ENCODE data around the gene IFITM5.

Gene IFITM5

DNA sequence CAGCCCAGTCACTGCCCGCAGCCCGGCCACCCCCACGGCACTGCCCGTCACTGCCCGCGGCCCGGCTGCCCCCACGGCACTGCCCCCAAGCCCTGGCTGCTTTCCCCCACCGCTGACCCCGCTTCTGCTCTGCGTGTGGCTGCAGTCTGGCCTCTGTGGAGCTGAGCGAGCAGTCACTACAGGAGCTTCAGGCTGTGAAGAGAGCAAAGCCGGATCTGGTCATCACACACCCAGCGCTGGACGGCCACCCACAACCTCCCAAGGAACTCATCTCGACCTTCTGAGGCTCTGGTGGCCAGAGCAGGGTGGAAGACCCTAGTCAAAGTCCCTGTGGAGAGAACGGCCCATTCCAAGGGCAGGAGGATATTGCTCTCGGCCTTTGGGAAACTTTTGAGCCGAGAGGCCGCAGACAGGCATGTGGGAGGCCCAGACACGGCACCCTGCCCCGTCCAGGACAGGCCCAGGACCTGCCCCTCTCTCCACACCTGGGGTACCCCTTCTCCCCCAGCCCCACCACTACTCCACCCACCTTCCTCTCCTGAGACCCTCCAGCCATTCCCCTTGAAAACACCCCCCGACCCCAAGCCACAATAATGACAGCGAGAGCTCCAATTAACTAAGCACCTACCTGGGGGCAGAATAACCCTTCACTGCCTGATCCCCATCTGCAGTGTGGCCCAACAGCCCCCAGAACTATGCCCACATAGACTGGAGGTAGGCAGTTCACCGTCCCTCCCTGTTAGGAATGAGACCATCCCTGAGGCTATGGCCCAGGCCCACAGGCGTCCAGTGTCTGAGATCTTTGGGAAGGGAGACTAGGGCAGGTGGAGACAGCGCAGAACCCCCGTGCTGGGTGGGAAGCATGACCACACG, 14.1 kb downstream of the IFITM5 start:
- TF ChIP-seq, protein P1, sequence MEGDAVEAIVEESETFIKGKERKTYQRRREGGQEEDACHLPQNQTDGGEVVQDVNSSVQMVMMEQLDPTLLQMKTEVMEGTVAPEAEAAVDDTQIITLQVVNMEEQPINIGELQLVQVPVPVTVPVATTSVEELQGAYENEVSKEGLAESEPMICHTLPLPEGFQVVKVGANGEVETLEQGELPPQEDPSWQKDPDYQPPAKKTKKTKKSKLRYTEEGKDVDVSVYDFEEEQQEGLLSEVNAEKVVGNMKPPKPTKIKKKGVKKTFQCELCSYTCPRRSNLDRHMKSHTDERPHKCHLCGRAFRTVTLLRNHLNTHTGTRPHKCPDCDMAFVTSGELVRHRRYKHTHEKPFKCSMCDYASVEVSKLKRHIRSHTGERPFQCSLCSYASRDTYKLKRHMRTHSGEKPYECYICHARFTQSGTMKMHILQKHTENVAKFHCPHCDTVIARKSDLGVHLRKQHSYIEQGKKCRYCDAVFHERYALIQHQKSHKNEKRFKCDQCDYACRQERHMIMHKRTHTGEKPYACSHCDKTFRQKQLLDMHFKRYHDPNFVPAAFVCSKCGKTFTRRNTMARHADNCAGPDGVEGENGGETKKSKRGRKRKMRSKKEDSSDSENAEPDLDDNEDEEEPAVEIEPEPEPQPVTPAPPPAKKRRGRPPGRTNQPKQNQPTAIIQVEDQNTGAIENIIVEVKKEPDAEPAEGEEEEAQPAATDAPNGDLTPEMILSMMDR (IDR thresholded peaks at IDR 0.05; ENCODE audit: extremely low read depth, insufficient read depth, missing control alignments), result no peak
- in situ Hi-C loops (cut with MboI; ENCODE audit: low pct_unique_long_range_greater_than_20kb, low sequenced_read_pairs, unreplicated experiment), result no loop called here

DNA sequence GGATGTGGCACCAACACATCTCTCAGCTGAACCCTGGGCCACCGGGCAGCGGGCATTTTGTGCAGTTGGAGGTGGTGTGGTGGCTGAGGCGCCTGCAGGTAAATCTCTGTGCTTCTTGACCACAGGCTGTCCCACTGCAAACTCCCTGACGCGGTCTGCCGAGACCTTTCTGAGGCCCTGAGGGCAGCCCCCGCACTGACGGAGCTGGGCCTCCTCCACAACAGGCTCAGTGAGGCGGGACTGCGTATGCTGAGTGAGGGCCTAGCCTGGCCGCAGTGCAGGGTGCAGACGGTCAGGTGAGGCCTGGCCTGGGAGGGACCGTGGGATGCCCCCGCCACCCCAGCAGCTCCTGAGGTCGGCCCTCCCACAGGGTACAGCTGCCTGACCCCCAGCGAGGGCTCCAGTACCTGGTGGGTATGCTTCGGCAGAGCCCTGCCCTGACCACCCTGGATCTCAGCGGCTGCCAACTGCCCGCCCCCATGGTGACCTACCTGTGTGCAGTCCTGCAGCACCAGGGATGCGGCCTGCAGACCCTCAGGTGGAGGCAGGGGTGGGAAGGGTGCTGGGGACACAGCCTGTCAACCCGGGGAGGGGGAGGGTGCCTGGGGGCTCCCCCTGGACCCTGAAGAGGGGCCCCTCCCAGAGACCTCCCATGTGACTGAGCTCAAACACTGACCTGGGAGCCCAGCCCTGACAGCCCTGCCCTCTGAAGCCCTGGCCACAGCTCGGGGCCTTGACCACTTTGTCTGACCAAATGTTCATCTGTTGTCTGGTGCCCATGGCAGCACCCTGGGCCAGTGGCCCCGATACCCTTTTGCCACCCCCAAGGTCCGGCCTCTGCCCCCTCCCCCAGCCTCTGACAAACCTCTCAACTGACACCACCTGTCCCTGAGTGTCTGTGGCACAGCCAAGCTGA, 15.0 kb downstream of the IFITM5 start:
- no peak for DNase-seq (ENCODE audit: low spot score)
- in situ Hi-C loops (cut with MboI; ENCODE audit: low pct_unique_long_range_greater_than_20kb, low sequenced_read_pairs, unreplicated experiment), result no loop called here
- TF ChIP-seq, protein P1 (IDR thresholded peaks at IDR 0.05; ENCODE audit: extremely low read depth, insufficient read depth, missing control alignments), result no peak

More for the DNA sequence above, 14.1 kb downstream of the IFITM5 start:
- no peak for DNase-seq (ENCODE audit: low spot score)

DNA sequence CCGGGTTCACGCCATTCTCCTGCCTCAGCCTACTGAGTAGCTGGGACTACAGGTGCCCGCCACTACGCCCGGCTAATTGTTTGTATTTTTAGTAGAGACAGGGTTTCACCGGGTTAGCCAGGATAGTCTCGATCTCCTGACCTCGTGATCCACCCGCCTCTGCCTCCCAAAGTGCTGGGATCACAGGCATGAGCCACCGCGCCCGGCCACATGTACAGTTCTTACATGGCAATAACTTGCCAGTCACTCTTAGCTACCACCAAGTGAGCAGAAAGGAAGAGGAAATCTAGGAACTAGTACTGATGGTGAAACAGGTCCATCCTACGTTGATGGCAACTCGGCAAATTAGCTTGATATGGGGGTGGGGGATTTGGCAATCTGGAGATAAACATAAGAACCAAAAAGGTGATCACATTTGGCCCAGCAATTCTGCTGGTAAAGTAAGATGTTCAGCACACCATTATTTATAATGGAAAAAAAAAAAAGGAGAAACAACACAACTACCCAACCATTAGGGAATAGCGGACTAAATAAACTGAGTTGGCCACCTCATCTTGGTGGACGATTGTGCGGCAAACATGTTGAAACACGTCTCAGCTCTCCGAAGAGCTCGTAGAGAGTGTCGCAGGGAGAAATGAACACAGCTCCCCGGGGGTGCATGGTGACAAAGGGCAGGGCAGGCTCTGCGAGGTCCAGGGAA, 15.8 kb downstream of the IFITM5 start:
- no peak for DNase-seq (ENCODE audit: low spot score)
- in situ Hi-C loops (cut with MboI; ENCODE audit: low pct_unique_long_range_greater_than_20kb, low sequenced_read_pairs, unreplicated experiment), result no loop called here
- TF ChIP-seq, protein P1 (IDR thresholded peaks at IDR 0.05; ENCODE audit: extremely low read depth, insufficient read depth, missing control alignments), result no peak

DNA sequence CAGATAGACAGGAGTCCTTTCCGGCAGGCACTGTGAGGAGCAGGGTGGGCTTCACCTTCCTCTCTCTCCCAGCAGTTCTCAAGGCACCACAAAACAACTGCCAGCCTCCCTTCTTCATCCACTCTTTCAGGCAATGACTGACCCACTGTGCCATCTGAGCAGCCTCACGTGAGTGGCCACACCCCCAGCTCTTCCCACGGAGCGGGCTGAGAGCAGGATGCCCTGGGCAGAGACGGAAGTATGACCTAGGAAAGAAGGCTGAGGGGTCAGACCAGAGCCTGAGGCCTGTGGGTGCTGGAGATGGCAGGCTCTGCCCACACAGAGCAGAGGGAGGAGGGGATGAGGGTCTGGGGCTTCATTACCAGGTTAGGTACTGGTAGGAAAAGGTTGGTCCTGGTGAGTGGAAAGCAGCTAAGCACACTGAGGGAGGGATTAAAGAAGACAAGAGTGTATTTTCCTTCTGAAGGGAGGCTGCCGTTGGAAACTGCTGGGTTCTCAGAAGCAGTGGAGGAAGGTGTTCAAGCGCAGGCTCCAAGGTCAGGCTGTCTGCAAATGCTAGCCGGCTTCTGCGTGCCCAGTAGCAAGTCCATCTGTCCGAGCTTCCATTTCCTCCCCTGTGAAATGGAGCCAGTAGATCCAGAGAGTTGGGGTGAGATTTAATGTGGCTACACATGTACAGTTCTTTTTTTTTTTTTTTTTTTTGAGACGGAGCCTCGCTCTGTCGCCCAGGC, 16.5 kb downstream of the IFITM5 start:
- in situ Hi-C loops (cut with MboI; ENCODE audit: low pct_unique_long_range_greater_than_20kb, low sequenced_read_pairs, unreplicated experiment), result no loop called here
- TF ChIP-seq, protein P1 (IDR thresholded peaks at IDR 0.05; ENCODE audit: extremely low read depth, insufficient read depth, missing control alignments), result no peak

DNA sequence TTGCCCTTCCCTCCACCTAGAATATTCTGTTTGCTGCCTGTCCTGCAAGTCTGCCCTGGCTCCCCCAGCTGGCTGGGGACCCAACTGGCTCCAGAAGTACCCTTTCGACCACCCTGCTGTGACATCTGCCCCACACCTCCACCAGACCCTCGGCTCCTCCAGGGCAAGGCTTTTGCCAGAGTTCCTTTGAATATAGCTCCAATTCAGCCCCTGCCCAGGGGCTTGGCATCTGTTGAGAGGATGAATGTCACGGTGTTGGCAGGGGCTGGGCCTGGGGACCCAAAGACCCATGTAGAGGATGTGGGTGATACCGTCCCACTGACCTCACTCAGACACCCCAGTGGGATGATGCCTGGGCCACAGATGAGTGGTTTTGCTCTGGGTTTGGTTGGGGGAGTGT, 17.2 kb downstream of the IFITM5 start:
- in situ Hi-C loops (cut with MboI; ENCODE audit: low pct_unique_long_range_greater_than_20kb, low sequenced_read_pairs, unreplicated experiment), result no loop called here
- no peak for DNase-seq (ENCODE audit: low spot score)
- TF ChIP-seq, protein P1 (IDR thresholded peaks at IDR 0.05; ENCODE audit: extremely low read depth, insufficient read depth, missing control alignments), result no peak

More for the DNA sequence above, 16.5 kb downstream of the IFITM5 start:
- DNase-seq (ENCODE audit: low spot score), result no peak

Measured in GM13977 (cell line).